Parathyroid adenoma (tissue), 2 donors: ENCODE measurements around the gene ARHGEF7.

Experiments used
- H2AFZ ChIP-seq: fragments of 300-600 bp; sonication (generic); one replicate; pipeline ENCODE4 v1.7.0; 2017; ENCODE audit warnings: antibody characterized with exemption, mild to moderate bottlenecking
- H3K27ac ChIP-seq: fragments of 300-600 bp; sonication (generic); one replicate; pipeline ENCODE4 v1.7.0; 2017
- H3K27me3 ChIP-seq: fragments of 300-600 bp; sonication (generic); one replicate; pipeline ENCODE4 v1.7.0; 2017; ENCODE audit warnings: low read length; ENCODE audit not compliant: control insufficient read depth, insufficient read depth
- H3K36me3 ChIP-seq: fragments of 300-600 bp; sonication (generic); one replicate; pipeline ENCODE4 v1.7.0; 2017; ENCODE audit warnings: low read length; ENCODE audit not compliant: control insufficient read depth, insufficient read depth
- H3K4me1 ChIP-seq: fragments of 300-600 bp; sonication (generic); one replicate; pipeline ENCODE4 v1.7.0; 2017; ENCODE audit warnings: control low read depth
- H3K4me2 ChIP-seq: fragments of 300-600 bp; sonication (generic); one replicate; pipeline ENCODE4 v1.7.0; 2017; ENCODE audit warnings: low read length
- H3K4me3 ChIP-seq: fragments of 300-600 bp; sonication (generic); one replicate; pipeline ENCODE4 v1.7.0; 2017; ENCODE audit warnings: low read depth, low read length
- H3K79me2 ChIP-seq: fragments of 300-600 bp; sonication (generic); one replicate; pipeline ENCODE4 v1.7.0; 2017; ENCODE audit warnings: control low read depth
- H3K9ac ChIP-seq: fragments of 300-600 bp; sonication (generic); one replicate; pipeline ENCODE4 v1.7.0; 2017; ENCODE audit warnings: mild to moderate bottlenecking
- H3K9me3 ChIP-seq: fragments of 300-600 bp; sonication (generic); one replicate; pipeline ENCODE4 v1.7.0; 2017; ENCODE audit warnings: low read length; ENCODE audit not compliant: control insufficient read depth
- CTCF ChIP-seq: fragments of 300-600 bp; sonication (generic); IDR thresholded peaks from one replicate; pipeline ENCODE4 v1.7.0; 2017; ENCODE audit warnings: antibody characterized with exemption, mild to moderate bottlenecking
- donor health status: primary hyperparathyroidism.

The ARHGEF7 gene

DNA sequence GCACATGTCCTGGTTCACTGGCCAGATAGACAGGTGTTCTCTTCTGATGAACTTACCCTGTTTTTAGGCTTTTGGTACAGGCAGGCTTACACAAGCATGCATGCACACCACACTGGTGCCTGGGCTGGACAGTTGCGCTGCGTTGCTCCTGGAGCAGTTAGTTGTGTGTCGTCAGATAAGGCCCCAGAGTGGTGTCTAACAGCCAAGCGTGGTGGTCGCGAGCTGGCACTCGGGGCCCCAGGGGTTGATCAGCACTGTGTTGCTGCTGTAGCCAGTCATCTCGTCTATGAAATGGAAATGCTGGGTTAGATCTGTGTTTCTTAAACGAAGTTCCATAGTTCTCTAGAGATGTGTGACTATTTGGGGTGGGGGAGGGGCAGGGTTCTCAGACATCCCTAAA lies 180.8 kb downstream of the ARHGEF7 start:
- no peak overlapping the region for H2AFZ ChIP-seq
- H3K9ac ChIP-seq = no peak overlapping the region
- no peak for TF ChIP-seq CTCF
- no peak overlapping the region for H3K4me2 ChIP-seq
- no peak overlapping the region for H3K27ac ChIP-seq
- H3K4me3 ChIP-seq = no peak overlapping the region
- no peaks in the 10 kb centered on the region for H3K4me1 ChIP-seq
- H3K9me3 ChIP-seq = no peaks in the 10 kb centered on the region
- no peaks in the 10 kb centered on the region for H3K27me3 ChIP-seq
- no peaks in the 10 kb centered on the region for H3K79me2 ChIP-seq
- no peaks in the 10 kb centered on the region for H3K36me3 ChIP-seq

DNA sequence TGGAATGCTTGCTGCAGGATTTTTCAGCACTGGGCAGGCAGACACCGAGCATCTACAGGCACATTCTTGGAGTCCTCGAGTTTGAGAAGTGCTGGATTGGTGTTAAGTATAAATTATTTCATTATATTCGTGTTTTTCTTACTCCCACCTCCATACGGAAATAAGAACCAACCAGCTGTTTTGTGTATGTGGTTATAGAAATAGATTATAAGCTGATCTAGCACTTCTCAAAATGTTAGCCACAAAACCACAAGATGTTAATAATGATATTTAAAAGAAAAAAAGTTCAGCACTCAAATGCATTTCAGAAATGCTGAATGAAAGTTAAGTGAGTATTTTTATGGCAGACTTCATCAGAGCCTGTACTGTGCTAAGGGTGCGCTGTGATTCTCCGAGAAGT lies 181.3 kb downstream of the ARHGEF7 start:
- Histone ChIP-seq H3K4me3 (no peak overlapping the region), H3K9ac (no peak overlapping the region), H3K4me1 (no peaks in the 10 kb centered on the region), H3K27me3 (no peaks in the 10 kb centered on the region), H3K4me2 (no peak overlapping the region), H3K36me3 (no peaks in the 10 kb centered on the region), H3K79me2 (no peaks in the 10 kb centered on the region), H3K27ac (no peak overlapping the region), H3K9me3 (no peaks in the 10 kb centered on the region), H2AFZ (no peak overlapping the region)
- no peak for TF ChIP-seq CTCF

DNA sequence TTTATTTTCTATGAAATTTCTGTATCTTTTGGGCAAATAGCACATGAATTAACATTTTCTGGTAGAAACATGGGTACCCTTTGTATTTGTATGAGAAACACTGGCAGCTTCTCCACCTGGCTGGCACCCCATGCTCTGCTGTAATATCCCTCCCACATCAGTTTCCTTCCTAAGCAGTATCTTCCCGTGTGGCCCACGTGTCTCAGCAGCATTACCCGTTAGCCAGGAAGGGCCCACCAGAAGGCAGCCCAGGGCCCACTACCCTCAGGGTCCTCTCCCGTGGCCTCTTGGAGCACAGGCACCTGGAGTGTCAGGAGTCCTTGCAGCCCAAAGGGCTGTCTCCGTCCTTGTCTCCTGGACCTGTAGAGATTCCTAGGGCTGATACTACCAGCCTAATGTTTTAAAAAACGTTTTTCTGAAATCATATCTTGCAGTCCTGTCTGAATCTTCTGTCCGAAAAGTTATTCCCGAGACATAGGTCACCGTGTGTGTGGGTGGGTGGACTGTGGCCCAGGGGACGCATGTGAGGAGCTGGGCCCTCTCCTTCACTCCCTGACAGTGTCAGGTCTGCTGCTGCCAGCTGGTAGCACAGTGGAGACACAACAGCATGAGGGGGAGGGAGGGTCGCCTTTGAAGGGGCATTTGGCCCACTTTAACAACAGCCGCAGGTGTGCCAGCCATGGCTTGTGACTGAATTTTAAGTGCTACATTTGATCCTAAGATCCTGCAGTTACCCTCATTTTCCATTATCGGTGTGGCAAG lies 183.3 kb downstream of the ARHGEF7 start:
- Histone ChIP-seq H3K4me1 (no peaks in the 10 kb centered on the region), H3K4me2 (no peak overlapping the region), H3K27me3 (no peaks in the 10 kb centered on the region), H3K36me3 (no peaks in the 10 kb centered on the region), H3K4me3 (no peak overlapping the region), H2AFZ (no peak overlapping the region), H3K79me2 (no peaks in the 10 kb centered on the region), H3K9me3 (no peaks in the 10 kb centered on the region), H3K9ac (no peak overlapping the region), H3K27ac (no peak overlapping the region)
- no peak for TF ChIP-seq CTCF

DNA sequence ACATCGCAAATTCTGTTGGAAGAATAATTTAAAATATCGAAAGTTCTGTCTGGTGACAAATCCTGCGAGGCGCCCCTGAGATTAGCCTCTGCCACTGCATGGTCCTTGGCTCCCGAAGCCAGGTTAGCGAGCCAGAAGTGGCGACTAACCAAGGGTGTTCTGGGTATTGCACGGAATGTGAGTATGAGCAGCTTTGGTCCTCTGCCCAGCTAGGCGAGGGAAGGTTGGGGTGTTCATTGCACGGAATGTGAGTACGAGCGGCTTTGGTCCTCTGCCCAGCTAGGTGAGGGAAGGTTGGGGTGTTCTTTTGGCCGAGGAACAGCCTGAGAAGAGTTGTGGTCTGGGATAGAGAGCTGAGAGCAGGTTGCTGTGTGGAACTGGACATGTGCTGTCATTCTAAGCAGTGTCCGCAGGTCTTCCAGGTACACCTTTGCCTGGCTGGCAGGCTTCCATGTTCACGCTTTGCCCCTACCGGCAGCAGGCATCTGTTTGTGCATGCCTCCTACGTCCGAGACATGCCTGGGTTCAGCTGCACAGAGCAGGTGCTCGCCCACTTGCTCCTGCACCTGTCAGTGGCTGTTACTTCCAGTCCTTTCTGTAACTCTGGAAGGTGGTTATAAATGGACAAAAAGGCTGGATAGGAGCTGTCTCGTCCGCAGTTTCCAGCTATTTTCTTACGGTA lies 187.1 kb downstream of the ARHGEF7 start:
- H3K4me1 ChIP-seq = no peaks in the 10 kb centered on the region
- no peak overlapping the region for H3K4me3 ChIP-seq
- H3K27ac ChIP-seq = no peak overlapping the region
- no peak overlapping the region for H3K4me2 ChIP-seq
- H3K79me2 ChIP-seq = no peaks in the 10 kb centered on the region
- TF ChIP-seq CTCF = no peak
- no peak overlapping the region for H2AFZ ChIP-seq
- no peaks in the 10 kb centered on the region for H3K36me3 ChIP-seq
- H3K27me3 ChIP-seq = no peaks in the 10 kb centered on the region
- no peak overlapping the region for H3K9ac ChIP-seq
- no peaks in the 10 kb centered on the region for H3K9me3 ChIP-seq
